ENCODE measurements around the gene AURKB. TPM values are rescaled to one million over a fixed set of nuclear protein-coding genes. Genes with fewer than 3 reads are reported as not detected.
"Not testable (repeated sequence)": the region's sequence is repeated elsewhere in the genome, so short reads cannot be mapped to it uniquely, and the experiment has no call there.

Gene AURKB
- total RNA-seq = 15.3 and 58.0 TPM in 2 replicates

- peak; percentile 98 for DNase-seq
These were observed at the start of gene AURKB for GRCh38 chr17:8209907-8210760. AURKB (minus strand) TSS chr17:8210575; CDS start chr17:8210224, 351 bp downstream.

GRCh38 chr17:8257801-8258200, 47.4 kb upstream of the AURKB start:
- DNase-seq = no peak

GRCh38 chr17:8256691-8257090, 46.3 kb upstream of the AURKB start:
- no peak for DNase-seq

DNA sequence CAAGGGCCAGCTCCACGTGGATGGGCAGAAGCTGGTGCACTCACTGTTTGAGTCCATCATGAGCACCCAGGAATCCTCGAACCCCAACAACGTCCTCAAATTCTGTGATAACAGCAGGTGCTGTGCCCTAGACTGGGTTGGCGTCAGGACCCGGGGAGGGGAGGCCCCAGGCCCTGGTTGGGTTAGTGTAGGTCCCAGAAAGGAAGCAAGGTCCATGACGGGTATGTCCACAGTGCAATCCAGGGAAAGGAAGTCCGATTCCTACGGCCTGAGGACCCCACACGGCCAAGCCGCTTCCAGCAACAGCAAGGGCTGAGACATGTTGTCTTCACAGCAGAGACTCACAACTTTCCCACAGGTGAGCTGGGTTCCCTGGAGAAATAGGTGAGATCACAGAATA, 45.9 kb upstream of the AURKB start:
- DNase-seq = no peak

DNA sequence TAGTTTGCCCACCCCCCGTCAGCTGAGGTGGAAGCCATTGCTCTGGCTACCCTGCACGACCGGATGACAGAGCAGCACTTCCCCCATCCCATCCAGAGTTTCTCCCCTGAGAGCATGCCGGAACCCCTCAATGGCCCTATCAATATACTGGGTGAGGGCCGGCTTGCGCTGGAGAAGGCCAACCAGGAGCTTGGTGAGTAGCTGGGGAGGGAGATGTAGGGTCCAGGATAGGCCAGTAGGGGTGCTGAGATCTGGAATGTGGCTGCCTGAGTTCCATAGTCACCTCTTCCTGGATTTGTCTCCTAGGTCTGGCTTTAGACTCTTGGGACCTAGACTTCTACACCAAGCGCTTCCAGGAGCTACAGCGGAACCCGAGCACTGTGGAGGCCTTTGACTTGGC, 45.1 kb upstream of the AURKB start:
- peak; percentile 35 for DNase-seq

DNA sequence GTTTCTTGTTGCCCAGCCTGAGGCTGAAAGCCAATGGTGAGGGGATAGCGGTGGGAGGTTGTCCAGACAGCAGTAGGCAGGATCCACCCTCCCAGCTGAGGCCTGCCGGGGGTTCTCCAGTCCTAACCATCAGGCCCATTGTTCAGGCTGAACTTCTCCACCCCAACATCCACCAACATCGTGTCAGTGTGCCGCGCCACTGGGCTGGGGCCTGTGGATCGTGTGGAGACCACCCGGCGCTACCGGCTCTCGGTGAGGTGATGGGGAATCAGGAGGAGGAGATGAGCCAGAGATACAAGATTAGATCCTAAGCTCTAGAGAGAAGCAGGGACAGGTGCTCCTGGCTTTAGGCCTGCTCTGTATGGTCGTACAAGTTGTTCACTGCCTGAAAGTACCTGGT, 44.5 kb upstream of the AURKB start:
- DNase-seq = no peak

DNA sequence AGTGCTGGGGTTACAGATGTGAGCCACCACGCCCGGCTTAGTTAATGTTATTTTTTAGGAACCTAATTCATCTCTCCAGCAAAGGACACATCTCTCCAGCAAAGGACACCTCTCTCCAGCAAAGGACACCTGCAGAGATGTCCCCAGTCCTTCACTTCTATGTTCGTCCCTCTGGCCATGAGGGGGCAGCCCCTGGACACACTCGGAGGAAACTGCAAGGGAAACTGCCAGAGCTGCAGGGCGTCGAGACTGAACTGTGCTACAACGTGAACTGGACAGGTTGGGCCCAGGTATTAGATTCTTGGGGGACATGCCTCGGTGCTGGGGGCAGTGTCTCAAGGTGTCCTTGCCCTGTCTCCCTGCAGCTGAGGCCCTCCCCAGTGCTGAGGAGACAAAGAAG, 43.4 kb upstream of the AURKB start:
- peak; percentile 66 for DNase-seq

- not testable (repeated sequence) for DNase-seq
These were observed 41.0 kb upstream of the AURKB start for GRCh38 chr17:8251411-8251810.

DNA sequence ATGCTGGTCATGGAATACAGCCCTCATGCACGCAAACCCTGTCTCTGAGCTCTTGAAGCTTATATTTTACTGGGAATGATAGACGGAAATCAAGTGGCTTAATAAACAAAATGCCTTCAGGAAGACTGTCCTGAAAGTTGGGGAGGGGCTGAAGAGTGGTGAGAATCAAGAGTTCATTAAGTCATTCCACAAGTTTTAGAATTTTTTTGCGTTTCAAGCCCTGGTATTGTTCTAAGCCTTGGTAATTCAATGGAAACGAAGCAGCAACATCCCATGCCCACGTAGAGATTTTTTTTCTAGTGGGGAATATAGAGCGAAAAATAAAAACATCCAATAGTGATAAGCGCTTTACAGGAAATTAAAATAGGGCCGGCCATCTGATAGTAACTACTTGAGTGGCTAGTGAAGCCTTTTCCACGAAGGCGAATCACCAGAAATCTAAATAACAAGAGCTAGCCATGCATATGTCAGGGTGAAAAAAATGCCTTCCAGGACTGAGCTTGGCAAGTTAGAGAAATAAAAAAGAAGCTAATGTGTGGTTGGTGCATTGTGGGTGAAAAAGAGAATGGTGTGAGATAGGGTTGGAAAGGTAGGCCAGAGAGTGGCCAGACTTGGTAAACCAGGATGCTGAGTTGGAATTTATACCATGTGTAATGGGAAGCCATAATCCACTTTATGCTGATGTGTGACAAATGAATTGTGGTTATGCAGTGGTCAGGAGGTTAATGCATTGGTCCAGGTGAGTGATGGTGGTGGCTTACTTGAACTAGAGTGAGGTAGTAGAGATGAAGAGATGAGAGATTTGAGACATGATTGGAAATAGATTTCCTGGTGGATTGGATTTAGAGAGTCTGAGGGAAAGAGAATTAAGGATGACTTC, 39.5 kb upstream of the AURKB start:
- no peak for DNase-seq

DNA sequence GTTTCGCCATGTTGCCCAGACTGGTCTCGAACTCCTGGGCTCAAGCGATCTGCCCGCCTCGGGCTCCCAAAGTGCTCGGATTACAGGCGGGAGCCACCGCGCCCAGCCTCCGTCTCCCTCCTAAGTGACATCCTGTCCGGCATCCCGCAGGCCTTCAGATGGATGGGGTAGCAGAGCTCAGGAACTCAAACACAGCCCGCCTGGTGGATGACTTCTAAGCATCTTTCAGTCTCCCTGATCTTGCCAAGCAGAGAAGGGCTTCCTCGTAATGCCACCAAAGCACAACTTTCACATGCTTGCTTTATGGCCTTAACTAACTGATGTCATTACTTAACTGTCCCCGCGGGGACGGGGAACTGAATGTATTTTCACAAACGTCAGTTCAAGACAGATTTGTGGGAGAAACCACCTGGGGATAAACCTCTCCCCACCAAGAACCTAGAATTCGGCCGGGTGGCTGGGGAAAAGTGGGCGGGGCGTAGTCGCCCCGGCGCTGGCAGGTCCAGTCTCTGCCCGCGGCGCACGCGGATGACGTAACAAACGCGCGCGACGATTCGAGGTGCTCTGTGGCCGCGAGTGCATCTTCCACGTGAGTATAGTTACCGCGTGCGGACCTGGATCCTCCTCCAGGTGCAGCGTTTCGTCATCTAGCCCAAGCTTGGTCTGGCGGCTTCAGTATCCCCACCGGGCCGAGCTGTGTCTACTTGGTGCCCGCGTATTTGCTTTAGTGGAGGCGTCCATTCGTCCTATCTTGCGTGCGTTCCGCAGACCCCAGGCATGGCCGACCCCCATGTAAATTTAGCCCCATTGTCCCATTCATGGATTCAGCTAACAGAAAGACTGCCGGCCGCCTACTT, 38.6 kb upstream of the AURKB start, which contains the start of gene PFAS:
Gene PFAS, plus strand, starts transcription at position 539 of the 857 bp plus-strand sequence. CDS start 4,649 bp downstream, outside the sequence.
- DNase-seq = peak; percentile 96

GRCh38 chr17:8244768-8245167, 34.4 kb upstream of the AURKB start:
- DNase-seq = no peak

DNA sequence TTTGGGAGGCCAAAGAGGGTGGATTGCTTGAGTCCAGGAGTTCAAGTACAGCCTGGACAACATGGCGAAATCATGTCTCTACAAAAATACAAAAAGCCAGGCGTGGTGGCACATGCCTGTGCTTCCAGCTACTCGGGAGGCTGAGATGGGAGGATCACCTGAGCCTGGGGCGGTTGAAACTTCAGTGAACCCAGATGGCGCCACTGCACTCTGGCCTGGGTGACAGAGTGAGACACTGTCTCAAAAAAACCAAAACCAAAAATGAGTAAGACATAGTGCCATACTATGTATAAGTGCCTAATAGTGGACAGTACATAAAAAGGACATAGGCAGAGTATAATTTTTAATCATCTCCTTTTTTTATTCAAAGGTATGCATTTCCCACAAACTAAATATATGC, 33.5 kb upstream of the AURKB start:
- DNase-seq = no peak

DNA sequence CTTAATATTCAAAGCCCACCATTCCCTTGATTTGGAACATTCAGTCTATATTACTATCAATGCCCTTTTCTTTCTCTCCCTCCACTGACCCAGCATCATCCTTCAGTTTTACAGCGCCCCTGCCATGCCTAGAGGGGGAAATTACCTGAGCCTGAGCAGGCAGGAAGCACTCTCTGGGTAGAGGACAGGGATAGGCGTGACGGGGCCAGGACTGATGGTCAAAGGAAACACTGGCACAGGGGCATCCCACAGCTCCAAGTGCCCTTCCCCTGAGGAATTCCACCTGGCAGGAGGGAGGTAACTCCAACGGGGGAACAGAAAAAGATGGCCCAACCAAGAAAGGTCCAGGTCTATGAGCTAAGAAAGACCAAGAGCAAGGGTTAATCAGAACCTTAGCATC, 27.5 kb upstream of the AURKB start:
- no peak for DNase-seq

DNA sequence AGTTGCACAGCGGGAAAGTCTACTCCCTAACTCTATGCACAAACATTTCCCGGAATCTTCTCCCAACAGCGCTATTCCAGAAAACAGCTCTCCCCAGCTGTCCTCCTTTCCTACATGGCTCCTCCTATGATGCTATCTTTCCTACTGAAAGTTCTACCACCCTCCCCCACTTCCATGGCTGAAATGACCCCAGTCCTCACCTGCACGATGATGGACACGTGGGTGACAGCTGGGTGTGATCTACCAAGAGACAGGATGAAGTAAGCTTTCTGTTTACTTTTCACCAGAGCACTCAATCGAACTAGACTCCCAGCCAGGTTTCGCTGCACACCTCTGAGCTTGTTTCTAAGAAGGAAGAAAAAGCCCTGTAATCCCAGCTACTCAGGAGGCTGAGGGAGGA, 26.8 kb upstream of the AURKB start:
- no peak for DNase-seq

DNA sequence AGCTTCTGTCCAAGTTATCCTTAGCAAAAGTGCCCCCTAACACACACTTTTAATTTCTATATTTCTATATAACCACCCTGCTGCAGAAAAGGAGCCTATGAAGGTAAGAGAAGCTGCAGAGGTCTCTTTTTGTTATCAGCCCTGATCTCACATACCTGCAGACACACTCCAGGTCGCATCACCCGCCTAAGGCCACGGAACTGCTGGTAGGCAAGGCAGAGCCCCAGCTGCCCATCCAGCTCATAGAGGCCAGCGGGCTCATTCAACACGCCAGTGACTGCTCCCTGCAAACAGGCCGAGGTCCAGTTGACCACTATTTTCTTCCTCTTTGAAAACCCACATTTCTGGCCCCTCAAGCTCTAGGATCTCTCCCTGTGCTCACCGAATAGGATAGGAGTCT, 25.3 kb upstream of the AURKB start:
- DNase-seq = no peak

DNA sequence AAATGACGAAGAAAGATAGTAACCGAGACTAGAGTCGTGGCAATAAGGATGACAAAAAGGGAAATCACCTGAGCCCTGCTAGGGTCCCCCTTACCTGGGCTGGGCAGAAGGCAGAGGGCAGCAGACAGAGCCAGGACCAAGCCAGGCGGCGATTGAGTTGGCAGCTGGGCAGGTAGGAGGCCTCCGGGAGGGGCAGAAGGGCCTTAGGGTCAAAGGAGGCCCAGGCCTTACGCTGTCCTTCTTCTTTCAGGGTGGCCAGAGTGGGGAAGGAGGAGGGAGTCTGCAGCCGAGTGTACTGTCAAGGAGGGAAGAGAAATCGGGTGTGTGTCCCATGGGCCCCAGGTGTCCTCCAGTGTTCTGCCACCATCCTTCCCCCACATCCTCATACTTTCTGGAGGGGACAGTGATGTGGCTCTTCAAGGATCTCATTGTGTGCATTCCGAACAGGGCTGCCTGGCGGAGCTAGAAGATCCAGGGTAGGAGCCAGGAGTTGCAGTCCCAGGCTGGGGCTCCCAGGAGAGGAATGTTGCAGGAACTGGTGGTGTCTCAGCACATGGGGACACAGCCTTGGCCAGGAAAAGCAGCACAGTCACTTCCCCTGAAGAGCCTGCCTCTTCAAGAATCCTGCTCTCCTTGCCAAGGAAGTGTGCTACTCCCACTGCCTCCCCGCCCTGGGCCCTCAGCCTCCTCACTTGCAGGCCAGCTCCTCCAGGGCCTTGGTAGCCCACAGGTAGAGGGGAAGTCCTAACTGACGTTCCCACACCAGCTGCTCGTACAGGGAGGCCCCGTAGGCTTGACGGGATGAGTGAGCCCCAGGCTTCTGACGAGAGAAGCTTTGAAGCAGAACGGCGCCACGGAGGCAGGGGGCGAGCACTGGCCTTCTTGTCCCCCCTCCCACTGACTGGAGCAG, 24.2 kb upstream of the AURKB start:
- no peak for DNase-seq

- DNase-seq = no peak
These were observed 21.3 kb upstream of the AURKB start for GRCh38 chr17:8231701-8232100.

DNA sequence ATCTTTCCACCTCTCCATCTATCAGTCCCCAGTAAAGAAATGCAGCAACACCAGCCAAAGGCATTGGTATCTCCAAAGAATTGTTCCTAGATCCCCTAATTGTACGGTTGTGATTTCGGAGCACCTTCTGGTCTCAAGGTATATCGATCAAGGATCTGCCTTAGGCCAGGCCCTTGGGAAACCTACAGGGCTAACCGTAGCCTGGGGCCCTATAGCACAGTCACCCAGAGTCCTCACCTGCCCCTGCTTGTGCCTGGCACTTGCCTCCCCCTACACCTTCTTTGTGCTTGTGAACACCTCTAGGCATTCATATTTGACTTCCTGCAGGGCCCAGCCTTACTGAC, 16.8 kb upstream of the AURKB start:
- no peak for DNase-seq

- peak; percentile 93 for DNase-seq
These were observed 16.3 kb upstream of the AURKB start for GRCh38 chr17:8226536-8227237.

DNA sequence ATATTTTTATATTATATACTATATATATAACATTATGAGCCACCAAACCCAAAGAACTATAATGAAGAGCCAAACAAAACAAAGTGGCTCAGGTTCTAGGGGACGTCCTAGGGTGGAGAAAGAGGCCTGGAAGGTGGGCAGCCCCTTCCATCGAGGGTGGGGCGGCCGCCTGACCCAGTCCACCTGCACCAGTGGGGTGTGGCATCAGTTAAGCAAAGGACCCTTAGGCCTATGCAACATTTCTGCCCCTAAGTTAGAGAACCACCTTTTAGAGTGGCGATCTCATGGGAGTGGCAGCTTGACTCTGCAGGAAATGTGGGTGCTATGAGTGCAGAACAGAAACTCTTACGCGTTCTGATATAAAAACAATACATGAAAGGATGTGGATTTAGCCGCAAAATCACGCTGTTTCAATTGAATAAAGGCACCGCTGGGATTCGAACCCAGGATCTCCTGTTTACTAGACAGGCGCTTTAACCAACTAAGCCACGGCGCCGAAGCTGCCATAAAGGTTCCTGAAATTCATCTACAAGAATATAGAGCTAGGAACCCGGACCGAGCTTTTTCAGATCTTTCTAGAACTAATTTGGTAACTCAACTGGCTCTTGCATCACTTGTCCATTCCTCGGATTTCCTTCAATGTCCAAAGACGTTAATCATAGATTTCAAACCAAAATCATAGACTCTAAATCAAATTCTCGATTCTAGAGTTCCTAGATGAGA, 15.6 kb upstream of the AURKB start:
- DNase-seq = peak; percentile 71

Data from dermis blood vessel endothelial cell (primary cell).